ENCODE measurements around the gene CBL.

Gene CBL

GRCh38 chr11:119202554-119202953 lies 3.6 kb upstream of the CBL start:
- DNase-seq (ENCODE audit: low read depth, low spot score), result no peak
- ChIA-PET CTCF (interaction anchor here (1.3 to 5.5 kb wide), 4 partner anchors 10 to 136 kb away, joined by 4 to 66 read pairs (median 7); no protein-coding TSS in a partner anchor), POLR2A (no interaction called here)
- TF ChIP-seq, protein P1, sequence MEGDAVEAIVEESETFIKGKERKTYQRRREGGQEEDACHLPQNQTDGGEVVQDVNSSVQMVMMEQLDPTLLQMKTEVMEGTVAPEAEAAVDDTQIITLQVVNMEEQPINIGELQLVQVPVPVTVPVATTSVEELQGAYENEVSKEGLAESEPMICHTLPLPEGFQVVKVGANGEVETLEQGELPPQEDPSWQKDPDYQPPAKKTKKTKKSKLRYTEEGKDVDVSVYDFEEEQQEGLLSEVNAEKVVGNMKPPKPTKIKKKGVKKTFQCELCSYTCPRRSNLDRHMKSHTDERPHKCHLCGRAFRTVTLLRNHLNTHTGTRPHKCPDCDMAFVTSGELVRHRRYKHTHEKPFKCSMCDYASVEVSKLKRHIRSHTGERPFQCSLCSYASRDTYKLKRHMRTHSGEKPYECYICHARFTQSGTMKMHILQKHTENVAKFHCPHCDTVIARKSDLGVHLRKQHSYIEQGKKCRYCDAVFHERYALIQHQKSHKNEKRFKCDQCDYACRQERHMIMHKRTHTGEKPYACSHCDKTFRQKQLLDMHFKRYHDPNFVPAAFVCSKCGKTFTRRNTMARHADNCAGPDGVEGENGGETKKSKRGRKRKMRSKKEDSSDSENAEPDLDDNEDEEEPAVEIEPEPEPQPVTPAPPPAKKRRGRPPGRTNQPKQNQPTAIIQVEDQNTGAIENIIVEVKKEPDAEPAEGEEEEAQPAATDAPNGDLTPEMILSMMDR (IDR thresholded peaks at IDR 0.05; ENCODE audit: insufficient read depth, low read length, missing control alignments), result no peak
- no peak overlapping the region for H3K4me3 ChIP-seq (ENCODE audit: low read depth, low read length)

GRCh38 chr11:119204066-119204465 lies 2.1 kb upstream of the CBL start:
- POLR2A ChIA-PET, result no interaction called here

DNA sequence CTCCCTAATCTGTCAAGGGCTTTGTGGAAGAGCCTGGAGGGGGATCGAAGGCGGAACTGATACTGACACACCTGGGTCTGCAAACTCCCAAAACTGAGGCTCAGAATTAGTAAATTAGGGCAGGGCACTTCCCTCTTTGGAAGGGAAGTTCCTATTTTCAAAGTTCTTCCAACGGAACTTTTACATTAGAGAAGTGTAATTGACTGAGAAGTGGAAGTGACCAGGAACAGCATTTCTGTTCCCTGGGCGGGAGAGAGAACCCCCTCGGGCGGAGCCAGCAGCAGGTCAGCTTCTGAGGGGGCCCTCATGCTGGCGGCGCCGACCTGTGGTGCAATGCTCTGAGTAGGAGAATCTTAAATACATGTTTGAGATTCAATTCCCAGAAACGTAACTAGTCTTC lies 1.1 kb upstream of the CBL start:
- ChIA-PET CTCF (interaction anchor here (0.6 to 5.5 kb wide), 52 partner anchors 9 to 273 kb away, joined by 3 to 78 read pairs (median 10); partner anchors contain the start of genes ABCG4, C2CD2L, DPAGT1 and MCAM), POLR2A (no interaction called here)
- no peak for DNase-seq (ENCODE audit: low read depth, low spot score)
- TF ChIP-seq, protein P1 (IDR thresholded peaks at IDR 0.05; ENCODE audit: insufficient read depth, low read length, missing control alignments), result no peak
- H3K4me3 ChIP-seq (ENCODE audit: low read depth, low read length), result no peak overlapping the region

More at GRCh38 chr11:119204066-119204465, 2.1 kb upstream of the CBL start:
- H3K4me3 ChIP-seq (ENCODE audit: low read depth, low read length), result no peak overlapping the region
- CTCF ChIA-PET, result interaction anchor here (0.8 to 5.5 kb wide), 19 partner anchors 8 to 152 kb away, joined by 3 to 78 read pairs (median 15); partner anchors contain the start of genes C2CD2L, DPAGT1, MCAM and NHERF4
- no peak for DNase-seq (ENCODE audit: low read depth, low spot score)
- TF ChIP-seq, protein P1 (IDR thresholded peaks at IDR 0.05; ENCODE audit: insufficient read depth, low read length, missing control alignments), result no peak

DNA sequence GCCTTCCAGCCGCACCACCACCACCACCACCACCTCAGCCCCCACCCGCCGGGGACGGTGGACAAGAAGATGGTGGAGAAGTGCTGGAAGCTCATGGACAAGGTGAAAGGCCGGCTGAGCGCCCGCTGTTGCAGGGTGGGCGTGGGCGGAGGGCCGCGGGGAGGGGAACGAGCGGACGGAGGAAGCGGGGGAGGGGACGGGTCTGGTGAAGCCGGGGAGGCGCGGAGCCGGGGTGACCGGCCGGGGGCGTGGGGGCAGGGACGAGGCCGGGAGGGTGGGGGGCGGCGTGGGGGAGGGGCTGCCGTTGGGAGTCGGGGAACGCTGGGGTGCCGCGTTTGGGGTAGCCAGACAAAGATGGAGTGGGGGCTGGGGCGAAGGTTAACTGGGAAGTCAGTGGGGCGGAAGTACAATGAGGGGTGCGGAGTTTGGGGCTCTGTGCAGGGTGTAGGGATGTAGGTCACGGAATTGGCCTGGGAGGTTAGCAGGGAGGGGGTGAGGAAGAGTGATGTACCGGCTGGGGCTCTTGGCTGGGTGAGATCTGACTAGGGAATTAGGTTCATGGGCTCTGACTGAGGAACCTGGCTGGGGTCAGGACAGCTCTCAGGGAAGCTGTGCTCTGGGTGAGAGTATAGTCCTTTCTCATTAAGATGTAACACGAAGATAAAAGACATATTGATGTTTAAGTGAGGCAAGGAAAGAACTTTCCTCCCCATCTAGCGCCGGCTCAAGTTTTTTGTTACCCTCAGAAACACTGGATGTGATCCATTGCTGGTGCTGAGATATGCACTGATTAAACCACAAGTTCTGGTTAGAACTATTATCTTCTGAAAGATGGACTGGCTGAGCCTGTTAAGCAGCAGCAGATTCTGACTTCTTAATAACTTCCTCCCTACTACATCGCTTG lies 624 bp downstream of the CBL start:
- ChIA-PET POLR2A (interaction anchor here (0.7 to 2.0 kb wide), 3 partner anchors 112 to 115 kb away, joined by 3 to 7 read pairs (median 3); a partner anchor contains a TSS), CTCF (interaction anchor here (0.6 to 5.5 kb wide), 61 partner anchors 9 to 271 kb away, joined by 3 to 78 read pairs (median 7); partner anchors contain the start of genes ABCG4, C2CD2L, DPAGT1 and MCAM)
- DNase-seq (ENCODE audit: low read depth, low spot score), result no peak
- peak overlapping the region; percentile 91 for H3K4me3 ChIP-seq (ENCODE audit: low read depth, low read length)
- TF ChIP-seq, protein P1 (IDR thresholded peaks at IDR 0.05; ENCODE audit: insufficient read depth, low read length, missing control alignments), result no peak

- POLR2A ChIA-PET, result interaction anchor here (2.0 kb wide), 1 partner anchor 113 kb away, joined by 7 read pairs; a partner anchor contains a TSS
- no peak for DNase-seq (ENCODE audit: low read depth, low spot score)
- TF ChIP-seq, protein P1 (IDR thresholded peaks at IDR 0.05; ENCODE audit: insufficient read depth, low read length, missing control alignments), result no peak
- CTCF ChIA-PET, result interaction anchor here (1.3 to 5.5 kb wide), 10 partner anchors 9 to 186 kb away, joined by 3 to 78 read pairs (median 34); partner anchors contain the start of gene MCAM
- H3K4me3 ChIP-seq (ENCODE audit: low read depth, low read length), result peak overlapping the region; percentile 91
These were observed 1.3 kb downstream of the CBL start for GRCh38 chr11:119207415-119207960.
